Fibroblast of pulmonary artery (primary cell): ENCODE data around the gene SLCO2B1.

Experiments used
- DNase-seq: peaks from one replicate; pipeline ENCODE4 v3.0.0-alpha.2; 2010; ENCODE audit warnings: low read depth
- H3K4me3 ChIP-seq: replicated peaks from 2 replicates; pipeline ENCODE4 v1.5.1; 2011; ENCODE audit warnings: low read depth, mild to moderate bottlenecking, control low read depth, low read length, moderate library complexity
- CTCF ChIP-seq: IDR thresholded peaks from 2 replicates; pipeline ENCODE4 v1.5.1; 2011; ENCODE audit warnings: mild to moderate bottlenecking, control low read depth, low read length, inconsistent platforms; ENCODE audit errors: missing control alignments

Gene SLCO2B1

GRCh38 chr11:75148436-75148983, 2.4 kb upstream of the SLCO2B1 start:
- DNase-seq, result no peak
- no peak overlapping the region for H3K4me3 ChIP-seq
- no peak for TF ChIP-seq CTCF

- TF ChIP-seq CTCF, result no peak
- no peak overlapping the region for H3K4me3 ChIP-seq
- no peak for DNase-seq
These were observed 991 bp upstream of the SLCO2B1 start for GRCh38 chr11:75149766-75150465.

GRCh38 chr11:75151346-75152047, 590 bp downstream of the SLCO2B1 start:
- no peak overlapping the region for H3K4me3 ChIP-seq
- TF ChIP-seq CTCF, result no peak
- no peak for DNase-seq

- no peak for DNase-seq
- TF ChIP-seq CTCF, result no peak
- no peak overlapping the region for H3K4me3 ChIP-seq
These were observed 1.2 kb downstream of the SLCO2B1 start for GRCh38 chr11:75152090-75152489.

GRCh38 chr11:75152651-75153427, 1.9 kb downstream of the SLCO2B1 start:
- TF ChIP-seq CTCF, result no peak
- no peak for DNase-seq
- H3K4me3 ChIP-seq, result no peak overlapping the region

GRCh38 chr11:75154646-75155569, 4.0 kb downstream of the SLCO2B1 start:
- TF ChIP-seq CTCF, result no peak
- peak; percentile 70 for DNase-seq
- H3K4me3 ChIP-seq, result no peak overlapping the region
